ENCODE data around the gene EDAR.

- TF ChIP-seq CTCF (IDR thresholded peaks at IDR 0.05) (no peak), POLR2A (IDR thresholded peaks at IDR 0.05) (no peak)
Measured at GRCh38 chr2:108942888-108943287, 46.1 kb downstream of the EDAR start.
